ENCODE results near the gene ATG12.

GRCh38 chr5:115806986-115807653 lies 34.2 kb downstream of the ATG12 start:
- TF ChIP-seq NR3C1 (CRISPR knock-in tag; conservative IDR thresholded peaks at IDR 0.05; ENCODE audit: low read depth) (no peak), CTCF (IDR thresholded peaks at IDR 0.05) (no peak), PREB (CRISPR knock-in tag; IDR thresholded peaks at IDR 0.05; ENCODE audit: borderline replicate concordance) (no peak), ESRRA (CRISPR knock-in tag; IDR thresholded peaks at IDR 0.05; ENCODE audit: borderline replicate concordance) (no peak)

Measured in WTC11 (cell line).